Mesendoderm (in vitro differentiated cells): ENCODE data around the gene SSUH2.

Experiments used
- DNase-seq: peaks from one replicate; pipeline ENCODE4 v3.0.0; 2013
- H2AK5ac ChIP-seq: 2 replicates; pipeline ENCODE4 v1.6.1; 2013; ENCODE audit warnings: low read length, inconsistent platforms
- H2BK120ac ChIP-seq: 2 replicates; pipeline ENCODE4 v1.6.1; 2013; ENCODE audit warnings: low read depth, mild to moderate bottlenecking, low read length, moderate library complexity, mixed read lengths
- H2BK15ac ChIP-seq: replicated peaks from 2 replicates; pipeline ENCODE4 v1.6.1; 2013; ENCODE audit warnings: low read depth, mild to moderate bottlenecking, moderate library complexity
- H2BK5ac ChIP-seq: 2 replicates; pipeline ENCODE4 v1.6.1; 2013; ENCODE audit warnings: low read length, inconsistent platforms
- H3K18ac ChIP-seq: 2 replicates; pipeline ENCODE4 v1.6.1; 2013; ENCODE audit warnings: mild to moderate bottlenecking, low read length, mixed read lengths
- H3K23ac ChIP-seq: one replicate; pipeline ENCODE4 v1.6.1; 2013; ENCODE audit warnings: low read length
- H3K27ac ChIP-seq: 2 replicates; pipeline ENCODE4 v1.5.1; 2013; ENCODE audit warnings: low read depth, mild to moderate bottlenecking, inconsistent platforms, low read length, moderate library complexity
- H3K27me3 ChIP-seq: 2 replicates; pipeline ENCODE4 v1.6.1; 2013; ENCODE audit warnings: low read length, control low read depth, mild to moderate bottlenecking, inconsistent platforms; ENCODE audit not compliant: insufficient read depth, poor library complexity
- H3K36me3 ChIP-seq: 2 replicates; pipeline ENCODE4 v1.6.1; 2013; ENCODE audit warnings: low read length, inconsistent platforms; ENCODE audit not compliant: control insufficient read depth, insufficient read depth
- H3K4ac ChIP-seq: one replicate; pipeline ENCODE4 v1.6.1; 2013; ENCODE audit warnings: low read depth, mild to moderate bottlenecking, low read length, moderate library complexity
- H3K4me1 ChIP-seq: 2 replicates; pipeline ENCODE4 v1.6.1; 2013; ENCODE audit warnings: low read depth, low read length, inconsistent platforms; ENCODE audit not compliant: control insufficient read depth
- H3K4me2 ChIP-seq: 2 replicates; pipeline ENCODE4 v1.6.1; 2013; ENCODE audit warnings: low read length
- H3K4me3 ChIP-seq: 2 replicates; pipeline ENCODE4 v1.5.1; 2013; ENCODE audit warnings: mild to moderate bottlenecking, low read length
- H3K56ac ChIP-seq: one replicate; pipeline ENCODE4 v1.6.1; 2013; ENCODE audit warnings: low read length
- H3K79me1 ChIP-seq: 2 replicates; pipeline ENCODE4 v1.6.1; 2013; ENCODE audit warnings: low read length, inconsistent platforms
- H3K79me2 ChIP-seq: 2 replicates; pipeline ENCODE4 v1.6.1; 2013; ENCODE audit warnings: mild to moderate bottlenecking, low read length; ENCODE audit not compliant: control insufficient read depth, insufficient read depth
- H3K9ac ChIP-seq: 2 replicates; pipeline ENCODE4 v1.6.1; 2013; ENCODE audit warnings: low read length, inconsistent platforms
- H4K5ac ChIP-seq: one replicate; pipeline ENCODE4 v1.6.1; 2013; ENCODE audit warnings: low read length
- H4K8ac ChIP-seq: one replicate; pipeline ENCODE4 v1.6.1; 2013; ENCODE audit warnings: low read depth, mild to moderate bottlenecking, control low read depth, low read length, moderate library complexity
- whole genome bisulfite sequencing: extraction: QIAGEN DNeasy Blood & Tissue Kit; methylation state at CpG from one replicate; pipeline ENCODE4 v1.1.7; 2013; ENCODE audit warnings: low lambda C conversion rate, missing lambda C conversion rate; ENCODE audit not compliant: insufficient coverage; ENCODE audit errors: extremely low coverage; 5-methylcytosine and 5-hydroxymethylcytosine counted together

Gene SSUH2

GRCh38 chr3:8635125-8635524 lies 9.5 kb downstream of the SSUH2 start:
- Histone ChIP-seq H3K23ac (no peak overlapping the region), H2AK5ac (no peak overlapping the region), H4K5ac (no peak overlapping the region), H3K4me3 (no peak overlapping the region), H3K79me1 (no peaks in the 10 kb centered on the region), H2BK5ac (no peak overlapping the region), H3K4me1 (no peaks in the 10 kb centered on the region), H3K27me3 (no peaks in the 10 kb centered on the region), H3K4me2 (no peak overlapping the region), H3K9ac (no peak overlapping the region), H2BK120ac (no peak overlapping the region), H3K56ac (no peak overlapping the region), H4K8ac (no peak overlapping the region), H3K27ac (no peak overlapping the region), H3K18ac (no peak overlapping the region), H3K79me2 (no peaks in the 10 kb centered on the region), H3K36me3 (no peaks in the 10 kb centered on the region), H3K4ac (no peak overlapping the region), H2BK15ac (no peak overlapping the region)
- no peak for DNase-seq
- WGBS, result no CpG with 5 or more reads among the region's 2 CpGs

GRCh38 chr3:8632402-8633237 lies 12.0 kb downstream of the SSUH2 start:
- no peak overlapping the region for H4K5ac ChIP-seq
- no CpG with 5 or more reads among the region's 7 CpGs for WGBS

GRCh38 chr3:8631661-8632060 lies 12.9 kb downstream of the SSUH2 start:
- Histone ChIP-seq H3K18ac (no peak overlapping the region), H3K9ac (no peak overlapping the region), H3K27ac (no peak overlapping the region), H2BK5ac (no peak overlapping the region), H3K23ac (no peak overlapping the region), H3K27me3 (no peaks in the 10 kb centered on the region), H2BK15ac (no peak overlapping the region), H3K36me3 (no peaks in the 10 kb centered on the region), H3K79me2 (no peaks in the 10 kb centered on the region), H3K4ac (no peak overlapping the region), H3K4me3 (no peak overlapping the region), H3K4me1 (no peaks in the 10 kb centered on the region), H3K4me2 (no peak overlapping the region), H3K79me1 (no peaks in the 10 kb centered on the region), H3K56ac (no peak overlapping the region), H2AK5ac (no peak overlapping the region), H4K8ac (no peak overlapping the region), H2BK120ac (no peak overlapping the region), H4K5ac (no peak overlapping the region)
- no CpG with 5 or more reads among the region's 4 CpGs for WGBS
- DNase-seq, result no peak

More at GRCh38 chr3:8632402-8633237, 12.0 kb downstream of the SSUH2 start:
- H2BK5ac ChIP-seq, result no peak overlapping the region
- H4K8ac ChIP-seq, result no peak overlapping the region
- no peak overlapping the region for H2AK5ac ChIP-seq
- H3K9ac ChIP-seq, result no peak overlapping the region
- no peaks in the 10 kb centered on the region for H3K36me3 ChIP-seq
- no peak overlapping the region for H3K4me2 ChIP-seq
- H3K23ac ChIP-seq, result no peak overlapping the region
- H3K4me3 ChIP-seq, result no peak overlapping the region
- DNase-seq, result no peak
- no peak overlapping the region for H2BK15ac ChIP-seq
- no peaks in the 10 kb centered on the region for H3K4me1 ChIP-seq
- no peaks in the 10 kb centered on the region for H3K79me2 ChIP-seq
- no peak overlapping the region for H2BK120ac ChIP-seq
- H3K79me1 ChIP-seq, result no peaks in the 10 kb centered on the region
- no peak overlapping the region for H3K4ac ChIP-seq
- no peak overlapping the region for H3K27ac ChIP-seq
- no peak overlapping the region for H3K18ac ChIP-seq
- H3K27me3 ChIP-seq, result no peaks in the 10 kb centered on the region
- H3K56ac ChIP-seq, result no peak overlapping the region

DNA sequence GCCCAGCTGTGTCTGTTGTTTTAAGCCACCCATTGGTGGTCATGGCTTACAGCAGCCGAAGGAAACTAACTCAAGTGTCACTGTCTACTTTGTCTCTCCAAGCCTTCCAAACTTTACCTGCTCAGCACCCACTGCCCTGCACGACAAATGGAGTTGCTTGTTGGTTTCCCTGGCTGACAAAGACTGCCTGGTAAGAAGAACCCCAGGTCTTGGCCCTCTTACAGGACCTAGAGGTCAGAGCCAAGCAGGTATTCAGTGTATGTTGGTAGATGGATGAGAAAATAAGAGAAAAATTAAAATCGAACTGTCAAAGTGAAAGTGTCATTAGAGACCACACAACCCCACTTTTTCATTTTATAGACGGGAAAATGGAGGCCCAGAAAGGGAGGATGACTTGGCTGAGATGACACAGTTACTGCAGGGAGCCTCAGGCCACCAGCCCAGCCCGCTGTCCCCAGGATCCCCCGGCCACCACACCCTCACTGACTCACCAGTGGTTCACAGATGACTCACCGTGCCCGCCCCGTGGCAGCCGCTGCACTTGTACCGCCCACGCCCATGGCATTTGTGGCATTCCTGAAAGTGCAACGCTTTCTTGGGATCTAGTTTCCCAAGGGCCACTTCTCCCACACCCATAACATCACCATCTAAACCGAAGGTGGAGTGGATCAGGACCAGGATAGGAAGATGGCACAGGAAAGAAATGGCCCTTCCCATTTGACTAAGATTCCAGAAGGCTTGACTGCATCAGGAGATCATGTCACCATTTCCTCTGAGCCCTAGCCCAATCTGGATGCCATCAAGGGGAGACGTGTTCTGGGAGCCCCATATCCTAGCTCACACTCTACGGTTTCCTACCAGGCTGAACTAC lies 15.2 kb downstream of the SSUH2 start:
- Histone ChIP-seq H3K4ac (no peak overlapping the region), H3K4me1 (no peaks in the 10 kb centered on the region), H4K5ac (no peak overlapping the region), H3K36me3 (no peaks in the 10 kb centered on the region), H3K23ac (no peak overlapping the region), H3K79me2 (no peaks in the 10 kb centered on the region), H3K27me3 (no peaks in the 10 kb centered on the region), H2AK5ac (no peak overlapping the region), H3K4me2 (no peak overlapping the region), H2BK15ac (no peak overlapping the region), H3K9ac (no peak overlapping the region), H3K56ac (no peak overlapping the region), H3K79me1 (no peaks in the 10 kb centered on the region), H3K4me3 (no peak overlapping the region), H2BK5ac (no peak overlapping the region), H3K27ac (no peak overlapping the region), H2BK120ac (no peak overlapping the region), H3K18ac (no peak overlapping the region), H4K8ac (no peak overlapping the region)
- WGBS, result no CpG with 5 or more reads among the region's 16 CpGs
- DNase-seq, result peak; percentile 41

DNA sequence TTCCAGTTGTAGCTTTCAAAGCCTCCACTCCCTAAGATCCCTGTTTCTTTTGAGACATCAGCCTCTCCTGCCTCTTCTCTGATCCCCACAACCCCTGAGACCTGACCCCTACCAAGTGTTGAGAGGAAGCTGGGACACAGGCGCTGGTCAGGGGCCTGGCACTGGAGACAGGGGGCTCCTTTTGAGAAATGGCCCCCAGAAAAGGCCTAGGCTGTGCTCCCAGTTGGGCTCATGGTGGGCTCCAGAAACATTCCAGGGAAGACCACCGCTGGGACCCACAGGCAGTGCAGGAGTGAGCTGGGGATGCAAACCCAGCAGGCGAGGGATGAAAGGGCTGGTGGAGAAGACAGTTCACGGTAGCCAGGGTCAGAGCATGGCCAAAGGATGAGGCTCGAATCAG lies 16.6 kb downstream of the SSUH2 start:
- Histone ChIP-seq H2BK15ac (no peak overlapping the region), H3K56ac (no peak overlapping the region), H3K4me3 (no peak overlapping the region), H3K4me2 (no peak overlapping the region), H2BK5ac (no peak overlapping the region), H3K79me1 (no peaks in the 10 kb centered on the region), H3K23ac (no peak overlapping the region), H3K79me2 (no peaks in the 10 kb centered on the region), H3K9ac (no peak overlapping the region), H3K4me1 (peaks cover 3% of the 10 kb centered on the region), H3K36me3 (no peaks in the 10 kb centered on the region), H3K18ac (no peak overlapping the region), H3K4ac (no peak overlapping the region), H4K5ac (no peak overlapping the region), H3K27ac (no peak overlapping the region), H2BK120ac (no peak overlapping the region), H3K27me3 (no peaks in the 10 kb centered on the region), H4K8ac (no peak overlapping the region), H2AK5ac (no peak overlapping the region)
- WGBS, result no CpG with 5 or more reads among the region's 5 CpGs
- no peak for DNase-seq
